ENCODE measurements around the gene B4GALT2. TPM values are rescaled to one million over a fixed set of nuclear protein-coding genes. Genes with fewer than 3 reads are reported as not detected.

The B4GALT2 gene
- total and polyA plus RNA-seq, 10 of the 15 experiments (the other 5 are each of a cell fraction or from before 2014, with no cell fraction given) = 0.98 to 61.0 (median 23.4) TPM

- H3K9ac ChIP-seq (ENCODE audit: control insufficient read depth, insufficient read depth, low read length) = no peak overlapping the region
- H2AFZ ChIP-seq (ENCODE audit: control insufficient read depth, low read depth, low read length) = no peak overlapping the region
- no peak for DNase-seq (ENCODE audit: low read depth, low spot score)
- POLR2A ChIA-PET = interaction anchor here (0.5 kb wide), 1 partner anchor 662 kb away, joined by 5 read pairs; no protein-coding TSS in a partner anchor
- CTCF ChIA-PET = interaction anchor here (0.8 to 1.6 kb wide), 3 partner anchors 12 to 20 kb away, joined by 3 to 7 read pairs (median 4); no protein-coding TSS in a partner anchor
- no peak for ATAC-seq
- no peaks in the 10 kb centered on the region for H3K27me3 ChIP-seq (replicated peaks in 1 of 2; ENCODE audit: control insufficient read depth in 2 of 2, insufficient read depth in 2 of 2, low read length in 1 of 2)
- H3K4me1 ChIP-seq (ENCODE audit: control insufficient read depth, insufficient read depth, low read length) = peaks cover 10% of the 10 kb centered on the region
- SMC1A ChIA-PET (ENCODE audit: uncharacterized antibody, unreplicated experiment) = no interaction called here
- RAD21 ChIA-PET (ENCODE audit: unreplicated experiment) = no interaction called here
- no TSS peak for BruUV-seq (replicated peaks)
- no peaks in the 10 kb centered on the region for H3K36me3 ChIP-seq (ENCODE audit: control insufficient read depth in 2 of 2, insufficient read depth in 2 of 2, low read length in 1 of 2)
- H3K27ac ChIP-seq (ENCODE audit: control insufficient read depth, insufficient read depth) = no peak overlapping the region
- H3K4me3 ChIP-seq = no peak overlapping the region
- FAIRE-seq = no peak
- TF ChIP-seq MAX (IDR thresholded peaks at IDR 0.05; ENCODE audit: low read depth, low read length) = no peak
- no peak for TF ChIP-seq BRCA1 (IDR thresholded peaks at IDR 0.05; ENCODE audit: low read depth, low read length)
- TF ChIP-seq E2F4 (IDR thresholded peaks at IDR 0.05; ENCODE audit: low read depth, low read length) = no peak
- no peak for TF ChIP-seq NR2C1 (IDR thresholded peaks at IDR 0.05)
- no peak for TF ChIP-seq BHLHE40 (IDR thresholded peaks at IDR 0.05; ENCODE audit: borderline replicate concordance in 1 of 2, low read depth in 2 of 2, low read length in 1 of 2)
- H3K9me3 ChIP-seq (replicated peaks; ENCODE audit: control insufficient read depth, insufficient read depth, low read length) = no peaks in the 10 kb centered on the region
- H3K79me2 ChIP-seq (ENCODE audit: control insufficient read depth, insufficient read depth, low read length) = no peaks in the 10 kb centered on the region
- in situ Hi-C loops (cut with MboI) = no loop called here
- H3K4me2 ChIP-seq (ENCODE audit: control insufficient read depth, insufficient read depth) = no peak overlapping the region
- intact Hi-C loops (cut with micrococcal nuclease; ENCODE audit: unreplicated experiment) = no loop called here
- 38% methylated on average over 12 of the region's 13 CpGs for WGBS (ENCODE audit: insufficient coverage, insufficient replicate concordance, low lambda C conversion rate, missing lambda C conversion rate)
- H4K20me1 ChIP-seq (ENCODE audit: control insufficient read depth, insufficient read depth) = no peaks in the 10 kb centered on the region
These were observed 46.0 kb downstream of the B4GALT2 start for GRCh38 chr1:44024903-44025525.

Data from GM12878 (cell line).